Measurements from ENCODE around the gene HOXB4. TPM values are rescaled to one million over a fixed set of nuclear protein-coding genes. Genes with fewer than 3 reads are reported as not detected.

HOXB4 gene
- total RNA-seq, 1 experiment from 2014 or later = not detected

DNA sequence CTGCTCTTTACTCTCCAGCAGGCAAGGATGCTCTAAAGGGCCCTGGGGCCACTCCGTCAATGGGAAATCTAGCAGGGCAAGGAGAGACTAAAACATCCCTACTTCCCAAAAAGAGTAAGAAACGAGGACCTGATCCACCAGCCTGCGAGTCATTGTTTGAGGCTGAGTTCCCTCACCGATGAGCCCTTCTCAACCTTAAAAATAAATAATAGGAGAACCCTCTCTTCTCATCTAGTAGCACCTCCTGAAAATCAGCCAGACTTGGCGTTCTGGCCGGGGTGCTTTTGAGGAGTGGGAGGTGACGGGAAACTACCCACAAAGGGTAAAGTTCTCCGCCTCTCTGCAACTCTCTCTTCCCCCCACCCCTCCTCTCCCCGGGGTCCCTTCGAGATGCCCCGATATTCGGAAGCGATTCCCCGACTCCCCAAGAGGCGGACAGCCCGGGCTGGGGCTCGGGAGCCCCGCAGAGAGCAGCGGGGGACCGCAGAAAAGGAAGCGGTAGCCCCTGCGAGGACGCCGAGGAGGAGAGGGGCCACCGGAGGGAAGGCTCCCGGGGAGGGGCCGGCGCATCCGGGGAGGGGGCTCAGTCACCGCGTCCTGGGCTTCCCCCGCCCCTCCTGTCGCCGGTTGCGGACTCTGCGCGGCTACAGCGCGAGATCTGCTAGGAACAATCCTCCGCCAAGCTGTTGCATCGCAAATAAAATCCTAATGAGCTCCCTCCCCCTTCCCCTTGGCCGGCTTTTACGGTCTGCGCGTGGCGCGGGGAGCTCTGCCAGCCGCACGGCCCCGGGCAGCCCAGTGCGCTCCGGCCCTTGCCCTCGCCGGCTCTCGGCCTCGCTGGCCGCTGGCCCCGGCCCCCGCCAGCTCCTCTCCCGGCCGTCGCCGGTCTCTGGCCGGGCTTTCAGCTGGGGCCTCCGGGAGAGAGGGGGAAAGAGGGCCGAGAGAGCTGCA lies 46.7 kb upstream of the HOXB4 start:
- Histone ChIP-seq H3K4me2 (ENCODE audit: insufficient read depth, insufficient read length, low read length) (no peak overlapping the region), H3K4me1 (ENCODE audit: insufficient read depth, low read length) (no peaks in the 10 kb centered on the region; the same call in 1 of the 2 replicates), H3K18ac (ENCODE audit: insufficient read length, low read depth, low read length) (no peak overlapping the region), H3K56ac (ENCODE audit: insufficient read length, low read depth, low read length) (no peak overlapping the region), H3K14ac (ENCODE audit: insufficient read depth, low read length) (no peak overlapping the region), H4K5ac (ENCODE audit: insufficient read length, low read depth, low read length) (no peak overlapping the region), H3K79me1 (ENCODE audit: insufficient read depth, low read depth, low read length, poor library complexity, severe bottlenecking) (no peaks in the 10 kb centered on the region), H4K8ac (replicated peaks; ENCODE audit: insufficient read length, low read depth, low read length) (no peak overlapping the region), H2BK12ac (ENCODE audit: insufficient read length, low read depth, low read length) (no peak overlapping the region), H3K9ac (ENCODE audit: extremely low read depth, insufficient read length, low read length) (no peak overlapping the region), H3T11ph (ENCODE audit: low read length) (no peak overlapping the region), H3K79me2 (ENCODE audit: insufficient read depth, low read length) (no peaks in the 10 kb centered on the region), H3K27ac (ENCODE audit: insufficient read length, low read depth, low read length) (no peak overlapping the region), H3K4ac (ENCODE audit: low read depth, low read length) (no peak overlapping the region), H4K91ac (ENCODE audit: insufficient read length, low read depth, low read length) (no peak overlapping the region), H2AFZ (ENCODE audit: low read length) (no peak overlapping the region), H2BK120ac (ENCODE audit: low read depth, low read length, poor library complexity, severe bottlenecking) (no peak overlapping the region), H2BK15ac (ENCODE audit: low read depth, low read length) (no peak overlapping the region), H3K9me3 (ENCODE audit: control insufficient read depth, low read depth, low read length) (no peaks in the 10 kb centered on the region), H3K23ac (ENCODE audit: insufficient read length, low read depth, low read length) (no peak overlapping the region), H2BK5ac (ENCODE audit: insufficient read length, low read length) (no peak overlapping the region), H2AK5ac (ENCODE audit: insufficient read length, low read length) (no peak overlapping the region), H3K23me2 (ENCODE audit: insufficient read length, low read depth, low read length, poor library complexity, severe bottlenecking) (peaks cover 5% of the 10 kb centered on the region), H4K20me1 (ENCODE audit: control insufficient read depth, insufficient read depth, insufficient read length) (no peaks in the 10 kb centered on the region), H3K27me3 (ENCODE audit: insufficient read depth, low read length) (peaks cover 99% of the 10 kb centered on the region), H2BK20ac (ENCODE audit: low read depth, low read length, poor library complexity, severe bottlenecking) (no peak overlapping the region)
- peaks cover 0 to 2% (median 0%) of the 10 kb centered on the region in 3 experiments; a peak in 1 of 7 replicates for H3K36me3 Mint-ChIP-seq (ENCODE audit: insufficient read depth in 1 of 3, low read depth in 3 of 3)
- peaks cover 100% of the 10 kb centered on the region for H3K27me3 Mint-ChIP-seq (ENCODE audit: low read depth)
- peaks cover 7 to 12% of the 10 kb centered on the region in 2 experiments for H3K4me1 Mint-ChIP-seq
- no peak overlapping the region for H3K27ac Mint-ChIP-seq
- H3K4me3 Mint-ChIP-seq = peak overlapping the region in 1 of 2 experiments; percentile 77; a peak in 3 of 5 replicates
- TF ChIP-seq, protein P1, sequence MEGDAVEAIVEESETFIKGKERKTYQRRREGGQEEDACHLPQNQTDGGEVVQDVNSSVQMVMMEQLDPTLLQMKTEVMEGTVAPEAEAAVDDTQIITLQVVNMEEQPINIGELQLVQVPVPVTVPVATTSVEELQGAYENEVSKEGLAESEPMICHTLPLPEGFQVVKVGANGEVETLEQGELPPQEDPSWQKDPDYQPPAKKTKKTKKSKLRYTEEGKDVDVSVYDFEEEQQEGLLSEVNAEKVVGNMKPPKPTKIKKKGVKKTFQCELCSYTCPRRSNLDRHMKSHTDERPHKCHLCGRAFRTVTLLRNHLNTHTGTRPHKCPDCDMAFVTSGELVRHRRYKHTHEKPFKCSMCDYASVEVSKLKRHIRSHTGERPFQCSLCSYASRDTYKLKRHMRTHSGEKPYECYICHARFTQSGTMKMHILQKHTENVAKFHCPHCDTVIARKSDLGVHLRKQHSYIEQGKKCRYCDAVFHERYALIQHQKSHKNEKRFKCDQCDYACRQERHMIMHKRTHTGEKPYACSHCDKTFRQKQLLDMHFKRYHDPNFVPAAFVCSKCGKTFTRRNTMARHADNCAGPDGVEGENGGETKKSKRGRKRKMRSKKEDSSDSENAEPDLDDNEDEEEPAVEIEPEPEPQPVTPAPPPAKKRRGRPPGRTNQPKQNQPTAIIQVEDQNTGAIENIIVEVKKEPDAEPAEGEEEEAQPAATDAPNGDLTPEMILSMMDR (conservative IDR thresholded peaks at IDR 0.05) = no peak
- DNase-seq = peak; percentile 87
- peaks cover 3 to 18% of the 10 kb centered on the region in 2 experiments; a peak in 4 of 5 replicates for H3K9me3 Mint-ChIP-seq
- no CpG with 5 or more reads among the region's 66 CpGs for WGBS (ENCODE audit: extremely low coverage, insufficient read length, low lambda C conversion rate)

All from H9 (cell line).